NCI-H2029 treated with DMSO at 0.1 percent for 48 hours (cell line): Measurements from ENCODE around the gene UPK3A.
"Not testable (repeated sequence)": the region's sequence is repeated elsewhere in the genome, so short reads cannot be mapped to it uniquely, and the experiment has no call there.

Experiments used
- DNase-seq: peaks from one replicate; lab custom pipeline; 2025; lab: John Stamatoyannopoulos, UW

UPK3A gene

DNA sequence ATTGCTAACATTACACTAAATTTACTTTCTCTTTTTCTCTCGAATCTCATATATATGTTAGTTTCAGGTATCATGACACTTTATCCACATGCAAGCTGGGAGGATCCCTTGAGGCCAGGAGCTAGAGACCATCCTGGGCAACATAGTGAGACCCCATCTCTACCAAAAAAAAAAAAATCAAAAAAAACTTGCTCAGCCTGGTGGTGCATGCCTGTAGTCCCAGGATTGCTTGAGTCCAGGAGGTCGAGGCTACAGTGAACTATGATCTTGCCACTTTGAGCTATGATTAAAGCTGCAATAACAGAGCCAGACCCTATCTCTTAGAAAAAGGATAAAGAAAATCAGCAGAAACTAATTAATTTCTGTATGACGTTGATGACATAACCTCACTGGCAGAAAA, 3.7 kb upstream of the UPK3A start:
- DNase-seq, result no peak

DNA sequence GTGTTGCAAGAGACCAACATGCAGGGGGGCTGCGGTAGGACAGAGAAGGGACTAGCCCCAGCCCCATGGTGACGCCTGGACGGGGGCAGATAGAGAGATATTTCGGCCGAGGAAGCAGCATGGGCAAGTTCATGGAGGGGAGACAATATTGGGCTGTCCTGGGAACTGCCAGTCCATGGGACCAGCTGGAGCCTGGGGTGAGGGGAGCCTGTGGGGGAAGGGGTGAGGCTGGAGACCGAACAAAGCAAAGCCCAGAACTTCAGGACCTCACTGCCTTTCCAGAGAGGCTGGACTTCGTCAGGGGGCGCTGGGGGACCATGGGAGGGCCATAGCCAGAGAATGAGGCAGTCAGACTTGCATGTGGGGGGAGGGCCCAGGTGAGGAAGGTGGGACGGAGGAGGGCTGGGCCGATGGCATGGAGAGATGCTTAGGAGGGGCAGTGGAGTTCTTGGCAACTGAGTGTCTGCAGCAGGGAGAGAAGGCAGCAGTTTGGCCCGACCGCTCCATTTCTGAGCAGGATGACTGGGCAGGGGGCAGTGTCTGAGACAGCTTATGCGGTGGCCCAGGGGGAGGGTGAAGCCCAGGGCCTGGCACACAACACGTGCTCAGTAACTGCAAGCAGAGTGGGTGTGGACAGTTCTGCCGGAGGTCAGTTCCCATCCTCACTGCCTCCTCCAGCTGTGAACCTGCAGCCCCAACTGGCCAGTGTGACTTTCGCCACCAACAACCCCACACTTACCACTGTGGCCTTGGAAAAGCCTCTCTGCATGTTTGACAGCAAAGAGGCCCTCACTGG, 712 bp downstream of the UPK3A start:
- no peak for DNase-seq

DNA sequence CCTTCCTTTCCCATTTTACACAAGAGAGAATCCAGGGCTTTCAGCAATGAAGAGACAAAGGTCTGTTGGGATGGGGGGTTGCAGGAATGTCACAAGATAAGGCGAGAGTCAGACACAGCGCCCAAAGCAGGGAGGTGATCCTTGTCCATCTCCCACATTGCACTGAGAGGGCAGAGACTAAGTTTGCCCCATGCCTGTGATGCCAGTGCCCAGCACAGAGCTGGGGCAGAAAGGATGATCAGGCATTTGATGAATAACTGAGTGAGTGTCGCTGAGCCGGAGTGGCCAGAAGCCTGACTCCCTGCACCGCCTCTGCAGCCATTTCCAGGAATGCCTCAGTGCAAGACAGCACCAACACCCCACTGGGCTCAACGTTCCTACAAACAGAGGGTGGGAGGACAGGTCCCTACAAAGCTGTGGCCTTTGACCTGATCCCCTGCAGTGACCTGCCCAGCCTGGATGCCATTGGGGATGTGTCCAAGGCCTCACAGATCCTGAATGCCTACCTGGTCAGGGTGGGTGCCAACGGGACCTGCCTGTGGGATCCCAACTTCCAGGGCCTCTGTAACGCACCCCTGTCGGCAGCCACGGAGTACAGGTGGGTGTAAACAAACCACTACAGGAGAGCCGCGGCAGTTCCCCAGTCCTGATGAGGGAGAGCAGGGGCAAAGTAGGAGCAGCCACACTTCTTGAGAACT, 2.3 kb downstream of the UPK3A start:
- DNase-seq, result no peak

GRCh38 chr22:45290410-45290936, 5.7 kb downstream of the UPK3A start:
- DNase-seq, result no peak

GRCh38 chr22:45291061-45291930, 6.5 kb downstream of the UPK3A start:
- no peak for DNase-seq

GRCh38 chr22:45291931-45292290, 7.2 kb downstream of the UPK3A start:
- DNase-seq, result no peak

- DNase-seq, result no peak
Measured at GRCh38 chr22:45292731-45293442, 8.1 kb downstream of the UPK3A start.

DNA sequence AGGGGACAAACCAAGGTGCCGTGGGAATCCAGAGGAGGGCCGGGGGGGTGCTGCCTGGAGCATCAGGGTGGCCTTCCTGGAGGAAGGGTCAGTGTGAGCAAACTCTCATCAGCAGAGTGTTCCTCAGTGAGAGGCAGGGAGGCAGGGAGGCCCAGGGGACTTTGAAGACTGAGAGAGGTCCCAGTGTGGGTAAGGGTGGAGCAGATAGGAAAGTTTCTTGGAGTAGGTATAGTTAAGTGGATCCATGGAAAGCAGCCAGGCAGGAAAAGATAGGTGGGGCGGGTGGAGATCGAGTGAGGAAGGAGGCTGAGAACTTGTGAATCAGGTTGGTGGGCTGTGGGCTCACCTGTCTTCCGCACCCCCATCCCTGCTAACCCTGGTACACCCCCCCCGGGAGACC, 9.3 kb downstream of the UPK3A start:
- DNase-seq, result no peak

- DNase-seq, result not testable (repeated sequence)
Measured at GRCh38 chr22:45295004-45295403, 10.3 kb downstream of the UPK3A start.

DNA sequence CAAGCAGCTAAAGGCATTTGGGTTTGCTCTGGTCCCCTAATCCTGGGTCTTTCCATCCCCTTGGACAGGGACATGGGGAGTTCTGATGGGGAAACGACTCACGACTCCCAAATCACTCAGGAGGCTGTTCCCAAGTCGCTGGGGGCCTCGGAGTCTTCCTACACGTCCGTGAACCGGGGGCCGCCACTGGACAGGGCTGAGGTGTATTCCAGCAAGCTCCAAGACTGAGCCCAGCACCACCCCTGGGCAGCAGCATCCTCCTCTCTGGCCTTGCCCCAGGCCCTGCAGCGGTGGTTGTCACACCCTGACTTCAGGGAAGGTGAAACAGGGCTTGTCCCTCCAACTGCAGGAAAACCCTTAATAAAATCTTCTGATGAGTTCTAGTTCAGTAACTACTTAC, 10.7 kb downstream of the UPK3A start:
- DNase-seq, result no peak

GRCh38 chr22:45296628-45297297, 12.0 kb downstream of the UPK3A start:
- DNase-seq, result no peak

DNA sequence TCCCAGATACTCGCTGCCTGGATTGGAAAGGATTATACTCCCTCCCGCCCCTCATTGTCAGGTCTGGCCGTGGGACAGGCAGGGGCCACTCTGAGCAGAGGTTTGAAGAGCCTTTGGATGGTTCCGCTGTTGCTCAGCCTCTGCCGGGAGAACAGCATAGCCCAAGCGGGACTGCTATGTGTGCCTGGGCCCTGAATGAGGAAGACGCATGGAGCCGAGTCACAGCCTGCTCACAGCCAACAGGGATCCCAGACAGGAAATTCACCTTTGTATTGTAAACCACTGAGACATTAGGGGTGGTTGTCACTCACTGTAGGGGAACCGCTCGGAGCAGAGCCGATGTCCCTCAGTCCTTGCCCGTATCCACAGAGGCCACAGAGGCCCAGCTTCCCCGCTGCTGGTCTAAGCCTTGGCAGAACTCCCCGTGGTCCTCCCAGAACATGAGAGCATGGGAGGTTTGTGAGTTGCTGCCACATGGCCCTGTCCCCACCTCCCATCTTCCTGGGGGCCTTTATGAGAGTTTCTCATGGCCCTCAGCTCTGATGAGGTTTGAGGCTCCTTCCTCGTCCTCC, 14.3 kb downstream of the UPK3A start:
- no peak for DNase-seq

- DNase-seq, result no peak
Measured at GRCh38 chr22:45302751-45303150, 18.0 kb downstream of the UPK3A start.

DNA sequence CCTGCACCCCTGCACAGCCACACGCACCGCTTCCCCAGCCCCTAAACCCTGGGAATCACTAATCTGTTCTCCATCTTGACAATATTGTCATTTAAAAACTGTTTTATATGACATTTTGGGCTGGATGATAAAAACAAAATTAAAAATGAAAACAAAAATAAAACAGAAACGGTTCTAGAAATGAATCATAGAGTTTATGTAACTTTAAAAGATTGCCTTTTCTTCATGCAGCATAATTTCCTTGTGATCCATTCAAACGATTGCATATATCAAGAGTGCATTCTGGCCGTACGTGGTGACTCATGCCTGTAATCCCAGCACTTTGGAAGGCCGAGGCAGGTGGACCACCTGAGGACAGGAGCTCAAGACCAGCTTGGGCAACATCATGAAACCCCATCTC, 18.4 kb downstream of the UPK3A start:
- DNase-seq, result no peak

DNA sequence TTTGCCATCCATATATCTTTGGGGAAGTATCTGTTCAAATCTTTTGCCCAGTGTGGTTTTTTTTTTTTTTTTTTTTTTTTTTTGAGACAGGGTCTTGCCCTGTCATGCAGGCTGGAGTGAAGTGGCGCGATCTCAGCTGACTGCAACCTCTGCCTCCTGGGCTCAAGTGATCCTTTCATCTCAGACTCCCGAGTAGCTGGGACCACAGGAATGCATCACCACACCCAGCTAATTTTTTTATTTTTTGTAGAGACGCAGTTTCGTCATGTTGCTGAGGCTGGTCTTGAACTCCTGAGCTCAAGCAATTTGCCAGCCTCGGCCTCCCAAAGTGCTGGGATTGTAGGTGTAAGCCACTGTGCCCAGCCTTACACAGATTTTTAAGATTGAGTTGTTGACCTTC, 20.2 kb downstream of the UPK3A start:
- DNase-seq, result no peak

- no peak for DNase-seq
Measured at GRCh38 chr22:45305456-45306075, 20.8 kb downstream of the UPK3A start.

DNA sequence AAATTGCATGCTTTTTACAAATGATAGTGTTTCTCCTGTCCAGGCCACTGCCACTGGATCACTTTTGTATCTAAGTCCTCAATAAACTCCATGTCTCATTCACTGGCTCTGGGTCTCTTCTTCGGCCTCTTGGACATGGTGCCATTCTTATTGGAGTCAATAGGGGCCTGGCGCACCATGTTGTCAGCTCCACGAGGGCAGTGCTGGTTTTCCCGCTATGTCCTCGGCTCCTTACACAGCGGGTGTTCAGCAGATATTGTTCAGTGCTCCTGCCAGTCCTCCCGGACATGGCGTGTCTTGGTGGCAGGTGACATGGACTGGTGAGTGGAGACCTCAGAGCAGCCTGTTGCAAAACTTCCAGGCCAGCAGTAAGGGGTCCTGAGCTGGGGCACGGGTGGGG, 21.4 kb downstream of the UPK3A start:
- DNase-seq, result no peak

DNA sequence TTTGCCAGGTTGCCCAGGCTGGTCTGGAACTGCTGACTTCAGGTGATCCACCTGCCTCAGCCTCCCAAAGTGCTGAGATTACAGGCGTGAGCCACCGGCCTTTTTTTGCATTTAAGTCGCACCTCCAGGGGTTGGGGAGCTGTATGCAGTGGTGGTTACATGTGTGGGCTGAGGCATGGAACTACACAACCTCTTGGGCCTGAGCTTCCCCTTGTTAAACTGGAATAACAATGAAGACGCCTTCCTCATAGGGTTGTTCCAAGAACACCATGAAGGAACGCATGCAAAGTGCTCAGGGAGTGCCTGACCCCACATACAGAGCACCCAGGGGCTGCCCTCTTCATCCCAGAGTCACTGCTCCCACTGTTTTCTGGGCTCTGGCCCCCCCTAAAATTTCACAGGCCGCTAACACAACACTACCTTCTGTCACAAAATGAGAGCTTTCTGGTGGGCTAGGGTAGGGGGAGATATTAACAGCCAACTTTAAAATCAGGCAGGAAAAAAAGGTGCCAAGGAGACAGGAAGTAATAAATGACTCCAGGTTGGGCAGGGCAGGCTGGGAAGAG, 23.7 kb downstream of the UPK3A start:
- no peak for DNase-seq

GRCh38 chr22:45308957-45309421, 24.2 kb downstream of the UPK3A start:
- no peak for DNase-seq
